ENCODE data around the gene COL1A1.

GRCh38 chr17:50205963-50206505, 4.6 kb upstream of the COL1A1 start:
- TF ChIP-seq EZH2 (IDR thresholded peaks at IDR 0.05; ENCODE audit: borderline replicate concordance, low read depth, low read length, severe bottlenecking) (no peak), CTCF (IDR thresholded peaks at IDR 0.05; ENCODE audit: borderline replicate concordance, extremely low read depth, low read length, poor library complexity, severe bottlenecking) (no peak)

Data from DND-41 (cell line).